HCT116 (cell line): ENCODE results near the gene PRSS57. TPM values are rescaled to one million over a fixed set of nuclear protein-coding genes. Genes with fewer than 3 reads are reported as not detected.

Experiments used
- ATAC-seq: fragments of 200-7000 bp; cut with Tn5 transposase; 2 replicates; pipeline ENCODE4 v1.9.1; 2020; ENCODE audit warnings: mild to moderate bottlenecking, moderate library complexity
- BruUV-seq: library from RNA; stranded (reverse); fragments of 400-500 nt; replicated peaks from 2 replicates; lab custom pipeline; 2021; lab: Mats Ljungman, UMichigan
- CTCF ChIA-PET: fragments of 300-600 bp; sonication (Branson Sonifier 250); formaldehyde crosslinking; loops from one replicate; lab custom pipeline; 2021; ENCODE audit warnings: antibody characterized with exemption; lab: Charles Lee
- POLR2A ChIA-PET: fragments of 300-600, 350-600 bp; sonication (Branson Sonifier 250); formaldehyde crosslinking; loops from one replicate; lab custom pipeline; 2021; ENCODE audit warnings: antibody characterized with exemption; lab: Charles Lee
- RAD21 ChIA-PET, 2 experiments: fragments of 300-600 bp; sonication (Branson Sonifier 250); formaldehyde crosslinking; loops; one replicate each; lab custom pipeline; 2023; ENCODE audit warnings: low total read pairs in 2 of 2; ENCODE audit not compliant: uncharacterized antibody in 2 of 2, unreplicated experiment in 2 of 2, low non-redundant PET in 1 of 2; lab: Charles Lee
- DNase-seq: peaks from one replicate; pipeline ENCODE4 v3.0.0-alpha.2; 2010; ENCODE audit warnings: low read depth, low spot score
- H2AFZ ChIP-seq: fragments of 200-600 bp; shearing (Covaris generic), sonication (generic); 2 replicates; pipeline ENCODE4 v1.6.1; 2017; ENCODE audit warnings: low read depth, mixed run types, mixed read lengths, antibody characterized with exemption, low read length; ENCODE audit not compliant: poor library complexity, severe bottlenecking
- H3K27ac ChIP-seq: 2 replicates; pipeline ENCODE4 v1.5.1; 2012; ENCODE audit warnings: low read depth, low read length
- H3K27me3 ChIP-seq: fragments of 200-600 bp; sonication (generic); 2 replicates; pipeline ENCODE4 v1.6.1; 2016; ENCODE audit warnings: mixed run types, low read length, mixed read lengths; ENCODE audit not compliant: insufficient read depth
- H3K36me3 ChIP-seq, 2 experiments: fragments of 200-500 bp in 1 of 2; fragments of 200-600 bp in 1 of 2; sonication (Bioruptor generic) in 1 of 2; sonication (generic) in 1 of 2; 2 replicates each; pipeline versions ENCODE4 v1.5.1 to v1.6.1; 2014 to 2016; ENCODE audit warnings: low read length in 2 of 2, inconsistent platforms in 1 of 2, mixed read lengths in 1 of 2, mixed run types in 1 of 2; ENCODE audit not compliant: insufficient read depth in 2 of 2, control insufficient read depth in 1 of 2
- H3K4me1 ChIP-seq, 2 experiments: fragments of 200-600 bp in 1 of 2; sonication (generic) in 1 of 2; 2 replicates each; pipeline versions ENCODE4 v1.5.1 to v1.6.1; 2012 to 2017; ENCODE audit warnings: low read length in 2 of 2, inconsistent platforms in 1 of 2, mild to moderate bottlenecking in 1 of 2, mixed read lengths in 1 of 2, mixed run types in 1 of 2, moderate library complexity in 1 of 2; ENCODE audit not compliant: insufficient read depth in 2 of 2, control insufficient read depth in 1 of 2
- H3K4me2 ChIP-seq: fragments of 200-600 bp; sonication (generic); 2 replicates; pipeline ENCODE4 v1.6.1; 2017; ENCODE audit warnings: mixed run types, low read length, mixed read lengths
- H3K4me3 ChIP-seq, 2 experiments: fragments of 200-600 bp in 1 of 2; sonication (generic) in 1 of 2; replicated peaks in 1 of 2; 2 replicates each; pipeline ENCODE4 v1.5.1; 2011 to 2016; ENCODE audit warnings: low read length in 2 of 2, control low read depth in 1 of 2, low read depth in 1 of 2, mild to moderate bottlenecking in 1 of 2, mixed read lengths in 1 of 2, mixed run types in 1 of 2
- H3K79me2 ChIP-seq: fragments of 200-600 bp; sonication (generic); 2 replicates; pipeline ENCODE4 v1.6.1; 2017; ENCODE audit warnings: mild to moderate bottlenecking, mixed run types, low read length, moderate library complexity, mixed read lengths; ENCODE audit not compliant: insufficient read depth
- H3K9ac ChIP-seq: fragments of 200-600 bp; sonication (generic); 2 replicates; pipeline ENCODE4 v1.6.1; 2016; ENCODE audit warnings: low read length, mixed read lengths
- H3K9me2 ChIP-seq: fragments of 200-600 bp; sonication (generic), shearing (Covaris generic); 2 replicates; pipeline ENCODE4 v1.6.1; 2017; ENCODE audit warnings: mixed run types, mild to moderate bottlenecking, moderate library complexity; ENCODE audit not compliant: insufficient read depth
- H3K9me3 ChIP-seq, 2 experiments: fragments of 200-500 bp in 1 of 2; fragments of 200-600 bp in 1 of 2; sonication (Bioruptor generic) in 1 of 2; sonication (generic) in 1 of 2; 2 replicates each; pipeline ENCODE4 v1.6.1; 2014 to 2017; ENCODE audit warnings: low read length in 2 of 2, mixed read lengths in 2 of 2, inconsistent platforms in 1 of 2, low read depth in 1 of 2, mild to moderate bottlenecking in 1 of 2, mixed run types in 1 of 2, moderate library complexity in 1 of 2; ENCODE audit not compliant: control insufficient read depth in 1 of 2, insufficient read depth in 1 of 2
- H4K20me1 ChIP-seq: fragments of 200-600 bp; sonication (generic), shearing (Covaris generic); 2 replicates; pipeline ENCODE4 v1.6.1; 2017; ENCODE audit warnings: mixed run types, mild to moderate bottlenecking, moderate library complexity; ENCODE audit not compliant: insufficient read depth
- ATF3 ChIP-seq: IDR thresholded peaks from 2 replicates; pipeline ENCODE4 v1.6.1; 2012
- RAD21 ChIP-seq: IDR thresholded peaks from 2 replicates; pipeline ENCODE4 v1.6.1; 2012; ENCODE audit warnings: low read depth, mild to moderate bottlenecking
- REST ChIP-seq: IDR thresholded peaks from 2 replicates; pipeline ENCODE4 v1.6.1; 2012; ENCODE audit warnings: low read depth
- intact Hi-C: fragments of 100-400 bp; cut with micrococcal nuclease; formaldehyde crosslinking; loops from 2 replicates; pipeline ENCODE4 v1.10.0; 2022
- total RNA-seq: library from RNA; stranded (reverse); gene quantifications from one replicate; pipeline ENCODE4 v1.2.1, GENCODE V29; 2021; ENCODE audit not compliant: unreplicated experiment

The PRSS57 gene
- total RNA-seq, 1 experiment from 2014 or later: not detected

GRCh38 chr19:734716-735115 is 39.5 kb upstream of the PRSS57 start:
- POLR2A ChIA-PET: no interaction called here
- H3K27ac ChIP-seq: no peak overlapping the region

More at GRCh38 chr19:734716-735115, 39.5 kb upstream of the PRSS57 start:
- H2AFZ ChIP-seq: no peak overlapping the region
- ChIA-PET CTCF (interaction anchor here (0.6 to 1.2 kb wide), 9 partner anchors 12 to 224 kb away, joined by 3 to 19 read pairs (median 4); partner anchors contain the start of genes MISP and RNF126), RAD21 (interaction anchor here (0.6 to 1.0 kb wide), 6 partner anchors 30 to 71 kb away, joined by 3 to 11 read pairs (median 4); no protein-coding TSS in a partner anchor)
- no peaks in the 10 kb centered on the region for H3K79me2 ChIP-seq
- no peaks in the 10 kb centered on the region for H3K27me3 ChIP-seq
- intact Hi-C loops: loop anchor here (1.0 to 2.0 kb wide), 2 partner anchors 69 to 146 kb away; partner anchors contain the start of gene HCN2
- H4K20me1 ChIP-seq: no peaks in the 10 kb centered on the region
- no peak overlapping the region for H3K4me3 ChIP-seq
- no peaks in the 10 kb centered on the region; a peak in 1 of 4 replicates for H3K36me3 ChIP-seq
- H3K4me1 ChIP-seq: no peaks in the 10 kb centered on the region
- DNase-seq (no peak), ATAC-seq (no peak)
- no peak overlapping the region for H3K4me2 ChIP-seq
- H3K9me3 ChIP-seq: no peaks in the 10 kb centered on the region
- no peak overlapping the region for H3K9ac ChIP-seq
- no peaks in the 10 kb centered on the region for H3K9me2 ChIP-seq
- BruUV-seq: no TSS peak
- TF ChIP-seq ATF3: no peak
- no peak for TF ChIP-seq RAD21
- TF ChIP-seq REST: no peak
